ENCODE results near the gene LHCGR. TPM values are rescaled to one million over a fixed set of nuclear protein-coding genes. Genes with fewer than 3 reads are reported as not detected.
"Not testable (repeated sequence)": the region's sequence is repeated elsewhere in the genome, so short reads cannot be mapped to it uniquely, and the experiment has no call there.

Gene LHCGR
- total RNA-seq, 1 experiment from 2014 or later: not detected

DNA sequence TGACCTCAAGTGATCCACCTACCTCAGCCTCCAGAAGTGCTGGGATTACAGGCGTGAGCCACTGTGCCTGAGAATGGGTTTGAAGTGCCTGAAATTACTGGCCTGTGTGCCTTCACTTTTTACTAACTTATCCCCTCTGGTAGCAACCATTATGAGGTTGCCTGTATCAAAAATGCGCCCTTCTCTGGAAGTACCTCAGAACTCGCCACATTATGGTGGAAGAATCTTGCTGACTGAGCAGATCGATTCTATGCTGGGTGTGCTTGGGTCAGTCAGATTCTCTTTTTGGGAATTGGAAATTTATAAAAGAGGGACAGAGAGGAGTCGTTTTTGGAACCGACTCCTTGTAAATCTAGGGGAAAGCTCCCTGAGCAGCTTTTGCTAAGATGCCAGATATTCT lies 8.2 kb downstream of the LHCGR start:
- no peak for DNase-seq (ENCODE audit: low read depth)

DNA sequence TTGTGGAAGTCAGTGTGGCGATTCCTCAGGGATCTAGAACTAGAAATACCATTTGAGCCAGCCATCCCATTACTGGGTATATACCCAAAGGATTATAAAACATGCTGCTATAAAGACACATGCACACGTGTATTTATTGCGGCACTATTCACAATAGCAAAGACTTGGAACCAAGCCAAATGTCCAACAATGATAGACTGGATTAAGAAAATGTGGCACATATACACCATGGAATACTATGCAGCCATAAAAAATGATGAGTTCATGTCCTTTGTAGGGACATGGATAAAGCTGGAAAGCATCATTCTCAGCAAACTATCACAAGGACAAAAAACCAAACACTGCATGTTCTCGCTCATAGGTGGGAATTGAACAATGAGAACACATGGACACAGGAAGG lies 16.3 kb downstream of the LHCGR start:
- not testable (repeated sequence) for DNase-seq (ENCODE audit: low read depth)

DNA sequence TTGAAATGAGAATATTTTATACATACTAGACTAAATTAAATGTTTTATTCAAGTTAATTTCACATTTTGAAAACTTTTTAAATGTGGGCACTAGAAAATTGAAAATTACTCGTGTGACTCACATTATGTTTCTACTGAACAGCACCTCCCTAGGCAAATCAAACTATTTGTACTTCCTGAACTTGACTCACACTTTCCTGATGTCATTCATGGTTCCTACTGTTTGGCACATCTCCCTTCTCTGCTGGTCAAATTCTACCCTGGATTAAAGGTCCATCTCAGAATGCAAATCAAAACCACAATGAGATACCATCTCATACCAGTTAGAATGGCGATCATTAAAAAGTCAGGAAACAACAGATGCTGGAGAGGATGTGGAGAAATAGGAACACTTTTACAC lies 16.7 kb downstream of the LHCGR start:
- DNase-seq (ENCODE audit: low read depth): peak; percentile 50

DNA sequence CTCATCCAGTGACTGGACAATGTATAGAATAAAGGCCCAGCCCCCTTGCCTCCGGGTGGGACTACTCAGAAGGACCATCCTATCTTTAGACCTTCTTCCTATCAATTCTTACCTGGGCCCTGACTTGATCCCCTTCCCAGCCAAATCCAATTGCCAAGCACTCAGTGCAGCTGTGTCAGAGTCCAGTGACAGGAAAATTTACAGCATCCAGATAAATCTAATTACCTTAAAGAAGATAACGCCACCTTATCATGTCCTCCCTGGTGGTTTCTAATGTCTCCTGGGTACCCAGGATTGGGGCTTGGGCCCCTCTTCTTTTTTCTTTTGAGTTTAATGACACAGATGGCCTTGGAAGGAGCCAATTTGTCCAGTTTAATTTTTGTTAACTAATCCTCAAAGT lies 19.3 kb downstream of the LHCGR start:
- DNase-seq (ENCODE audit: low read depth): no peak

DNA sequence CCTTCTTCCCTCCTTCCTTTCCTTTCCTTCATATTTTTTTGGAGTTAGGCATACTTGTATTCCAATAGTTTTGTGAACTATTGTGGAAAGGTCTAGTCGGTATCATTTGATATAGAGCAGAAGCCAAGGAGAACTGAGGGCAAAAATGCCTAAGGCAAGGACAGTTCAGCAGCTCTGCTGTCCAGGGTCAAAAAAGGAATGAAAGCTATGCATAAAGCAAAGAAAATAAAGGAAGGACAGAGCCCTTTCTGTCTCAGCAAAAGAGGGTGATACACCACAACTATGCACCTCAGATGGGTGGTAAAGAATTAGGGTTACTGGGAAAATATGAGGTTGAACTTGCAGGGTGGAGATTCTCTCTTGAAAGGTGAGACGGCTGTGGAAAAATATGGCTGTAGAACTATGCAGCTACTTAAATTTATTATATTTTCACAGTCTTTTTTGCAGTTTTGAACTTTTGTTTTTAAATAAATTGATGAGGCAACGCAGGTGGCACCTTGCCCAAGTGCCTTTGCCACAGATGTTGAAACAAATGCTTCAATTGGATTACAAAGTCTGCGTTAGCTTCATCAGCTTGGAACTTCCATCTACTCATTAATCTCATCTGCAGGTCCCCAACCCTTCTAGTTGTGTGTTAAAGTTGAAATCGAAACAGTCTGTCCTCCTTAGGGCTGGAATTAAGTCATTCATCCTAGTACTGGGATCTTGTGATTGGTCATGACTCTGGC lies 20.8 kb downstream of the LHCGR start:
- DNase-seq (ENCODE audit: low read depth): no peak

DNA sequence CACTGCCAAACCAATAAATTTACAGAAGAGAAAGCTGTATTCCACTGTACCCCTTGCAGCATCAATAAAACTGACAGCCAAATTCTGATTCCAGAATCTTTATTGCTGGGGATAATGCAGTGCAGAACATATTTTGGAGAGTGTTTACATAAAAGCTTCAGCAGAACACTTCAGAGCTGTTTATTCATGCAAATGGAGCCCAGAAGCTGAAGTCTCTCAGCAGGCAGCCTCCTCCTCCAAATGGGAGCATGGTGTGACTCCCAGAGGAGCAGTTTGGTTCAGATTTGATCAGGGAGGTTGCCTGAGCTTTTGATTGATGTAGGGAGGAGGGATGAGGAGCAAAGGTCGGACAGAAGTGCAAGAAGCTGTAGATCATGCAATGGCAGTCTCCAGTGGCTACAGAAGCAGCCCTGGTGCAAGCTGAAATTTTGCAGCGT lies 22.4 kb downstream of the LHCGR start:
- no peak for DNase-seq (ENCODE audit: low read depth)

DNA sequence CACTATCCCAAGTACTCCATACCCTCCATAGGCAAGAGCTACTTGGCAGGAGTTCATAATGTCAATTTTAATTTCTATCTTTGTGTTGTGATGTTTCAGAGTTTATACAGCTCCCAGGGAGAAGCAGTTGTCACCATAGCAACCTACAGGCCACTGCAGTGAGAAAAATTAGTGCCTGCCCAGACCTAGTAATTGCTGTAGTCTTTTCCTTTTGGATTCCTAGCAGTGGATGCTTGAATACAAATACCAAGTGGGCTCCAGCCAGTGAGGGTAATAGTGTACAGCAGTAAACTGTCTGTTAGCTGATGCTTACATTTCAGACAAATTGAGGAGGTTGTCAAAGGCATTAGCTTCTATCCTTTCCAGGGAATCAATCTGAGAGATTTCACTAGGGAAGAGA lies 26.7 kb downstream of the LHCGR start:
- no peak for DNase-seq (ENCODE audit: low read depth)

DNA sequence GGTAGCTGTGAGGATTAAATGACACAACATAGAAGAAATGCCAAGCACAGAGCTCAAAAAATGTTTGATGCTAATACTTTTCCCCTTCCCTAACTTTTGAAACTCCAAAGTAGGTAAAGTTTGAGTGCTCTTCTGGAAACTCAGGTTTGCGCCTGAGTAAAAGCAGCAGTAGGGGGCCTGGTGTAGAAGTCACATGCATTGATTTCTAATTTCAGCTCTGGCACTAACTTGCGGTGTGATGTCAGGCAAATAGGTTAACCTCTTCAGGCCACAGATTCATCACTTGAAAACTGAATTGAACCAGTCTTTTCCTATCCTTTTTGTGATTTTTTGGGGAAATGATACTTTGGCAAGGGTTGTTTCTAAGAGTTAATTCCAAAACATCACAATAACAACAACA lies 27.2 kb downstream of the LHCGR start:
- no peak for DNase-seq (ENCODE audit: low read depth)

DNA sequence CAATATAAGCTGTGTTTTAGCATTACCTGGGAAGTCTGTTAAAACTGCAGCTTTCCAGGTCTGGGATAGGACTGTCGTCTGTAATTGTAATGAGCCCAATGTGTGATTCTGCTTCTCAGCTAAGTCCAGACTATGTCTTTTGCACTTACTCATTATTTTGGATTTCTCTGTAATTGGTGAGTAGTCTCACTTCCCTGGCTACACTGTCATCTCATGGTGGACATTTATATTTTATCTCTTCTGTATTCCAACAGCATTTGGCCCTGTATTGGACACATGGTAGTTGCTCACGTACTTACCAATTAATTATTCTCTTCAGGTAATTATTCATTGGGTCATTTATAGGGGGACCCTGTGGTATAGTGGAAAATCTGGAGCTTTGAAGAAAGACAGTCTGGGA lies 28.0 kb downstream of the LHCGR start:
- DNase-seq (ENCODE audit: low read depth): no peak

DNA sequence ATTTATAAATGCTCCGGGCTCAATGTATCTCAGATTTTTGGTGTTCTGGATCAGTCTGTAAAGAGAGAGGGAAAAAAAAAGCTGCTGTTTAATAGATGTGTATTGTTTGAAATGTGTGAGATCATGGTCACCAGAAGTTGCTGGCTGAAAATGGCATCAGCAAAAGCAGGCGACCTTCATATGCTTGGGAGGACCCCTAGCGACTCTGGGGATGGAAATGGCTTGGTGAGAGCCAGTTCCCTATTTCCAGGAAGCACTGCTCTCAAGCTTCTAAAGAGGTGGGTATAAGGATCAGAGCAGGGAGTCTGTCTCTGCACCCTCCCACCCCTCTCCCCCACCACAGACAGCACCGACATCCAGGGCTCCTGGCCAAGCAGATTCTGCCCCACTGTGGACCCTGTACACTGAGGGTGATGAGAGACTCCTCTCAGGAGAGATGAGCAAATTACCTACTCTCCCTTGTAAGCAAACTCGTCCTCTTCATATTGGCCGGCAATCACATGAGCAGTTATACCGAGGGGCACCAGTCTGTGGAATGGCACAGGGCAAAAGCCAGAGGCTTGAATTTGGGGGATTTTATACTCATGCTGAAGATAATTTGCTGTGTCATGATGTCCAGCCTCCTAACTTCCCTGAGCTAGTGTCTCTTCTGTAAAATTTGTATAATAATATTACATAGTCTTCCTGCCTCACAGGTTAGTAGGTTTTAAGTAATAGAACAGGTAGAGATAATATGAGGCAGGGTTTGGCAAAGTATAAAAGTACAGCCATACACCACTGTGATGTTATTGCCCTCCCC lies 29.6 kb downstream of the LHCGR start:
- DNase-seq (ENCODE audit: low read depth): no peak

DNA sequence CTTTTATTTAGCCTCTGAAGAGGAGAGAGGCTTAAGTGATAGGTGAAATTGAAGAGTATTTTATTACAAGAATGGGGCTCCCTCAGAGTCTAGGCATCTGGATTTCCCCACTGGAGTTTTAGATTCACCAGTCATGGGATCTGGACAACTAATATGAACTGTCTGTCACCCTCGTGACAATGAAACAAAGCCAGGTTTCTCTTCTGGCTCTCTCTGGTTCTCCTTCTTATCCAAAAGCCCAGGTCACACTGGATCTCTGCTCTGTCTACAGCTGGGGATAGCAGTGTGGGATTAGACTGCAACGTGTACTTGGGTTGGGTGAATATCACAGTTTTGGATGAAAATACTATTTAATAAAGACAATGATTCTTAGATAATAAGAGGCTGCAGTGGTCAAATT lies 31.2 kb downstream of the LHCGR start:
- DNase-seq (ENCODE audit: low read depth): no peak

DNA sequence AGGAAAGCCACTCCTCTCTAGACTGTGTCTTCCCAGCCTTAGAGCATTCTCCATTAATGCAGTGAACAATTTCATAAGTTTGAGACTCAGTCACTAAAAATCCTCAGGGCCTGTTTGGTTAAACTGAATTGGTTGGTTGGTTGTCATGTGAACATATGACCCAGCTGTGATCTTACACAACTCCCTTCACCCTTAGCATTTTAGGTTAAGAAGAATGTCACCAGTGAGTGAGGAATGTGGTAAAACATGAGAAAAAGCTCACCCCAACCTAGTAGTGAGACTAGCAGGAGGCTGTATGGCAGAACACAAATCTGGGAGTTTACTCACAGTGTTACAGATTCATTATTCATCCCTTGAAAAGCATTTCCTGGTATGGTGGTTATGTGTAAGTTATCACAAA lies 32.4 kb downstream of the LHCGR start:
- DNase-seq (ENCODE audit: low read depth): no peak

DNA sequence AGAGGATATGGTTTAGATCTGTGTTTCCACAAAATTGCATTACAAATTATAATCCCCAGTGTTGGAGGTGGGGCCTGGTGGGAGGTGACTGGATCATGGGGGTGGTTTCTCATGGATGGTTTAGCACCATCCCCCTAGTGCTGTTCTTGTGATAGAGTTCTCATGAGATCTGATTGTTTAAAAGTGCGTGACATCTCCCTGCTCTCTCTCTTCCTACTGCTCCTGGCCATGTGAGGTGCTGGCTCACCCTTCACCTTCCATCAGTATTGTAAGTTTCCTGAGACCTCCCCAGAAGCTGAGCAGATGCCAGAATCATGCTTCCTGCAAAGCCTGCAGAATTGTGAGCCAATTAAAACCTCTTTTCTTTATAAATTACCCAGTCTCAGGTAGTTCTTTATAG lies 33.1 kb downstream of the LHCGR start:
- DNase-seq (ENCODE audit: low read depth): no peak

DNA sequence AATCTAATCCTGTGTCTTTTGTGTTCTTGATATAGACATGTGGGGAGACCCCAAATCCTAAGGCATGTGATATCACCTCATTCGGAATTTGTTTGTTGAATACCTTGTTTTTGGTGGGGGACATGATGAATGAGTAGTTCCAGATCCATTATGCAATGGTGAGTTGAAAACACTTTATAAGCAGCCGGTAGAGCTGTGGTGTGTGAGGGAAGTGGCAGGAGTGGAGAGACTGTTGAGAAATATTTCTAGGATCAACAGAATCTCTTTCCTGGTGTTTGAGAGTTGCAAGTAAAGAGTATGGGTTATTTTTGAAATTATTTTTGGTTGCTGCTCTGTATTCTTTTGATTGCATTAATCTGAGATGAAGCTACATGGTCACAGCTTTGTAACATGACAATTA lies 34.4 kb downstream of the LHCGR start:
- no peak for DNase-seq (ENCODE audit: low read depth)

DNA sequence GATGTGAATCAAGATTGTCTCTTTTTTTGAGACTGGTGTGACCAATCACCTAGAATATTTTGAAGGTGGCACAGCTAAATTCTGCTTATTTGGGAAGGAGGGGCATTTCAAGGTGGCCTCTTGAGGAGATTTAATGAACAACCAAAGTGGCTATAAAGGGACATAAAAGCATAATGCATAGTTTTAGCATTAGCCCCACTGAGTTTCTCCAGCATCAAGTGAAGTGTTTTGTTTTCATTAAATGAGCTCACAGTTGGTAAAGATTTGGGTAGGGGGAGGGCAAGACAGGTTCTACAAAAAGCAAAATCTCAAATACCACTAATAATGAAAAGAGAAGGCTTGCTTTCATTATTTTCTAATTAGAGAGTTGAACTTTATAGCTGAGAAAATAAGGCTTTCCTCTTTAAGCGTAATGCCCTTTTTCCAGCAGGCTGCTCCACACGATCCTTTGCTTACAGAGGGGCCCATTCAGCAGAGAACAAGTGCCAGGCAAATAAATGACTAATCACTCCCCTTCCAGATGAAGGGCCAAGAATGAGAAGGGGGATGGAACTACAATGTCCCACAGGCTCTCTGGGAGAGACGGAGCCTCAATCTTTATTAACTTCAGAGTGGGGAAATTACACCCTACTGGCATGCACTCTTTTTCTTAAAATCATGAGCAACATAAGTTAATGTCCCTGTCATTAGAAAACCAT lies 35.9 kb downstream of the LHCGR start:
- DNase-seq (ENCODE audit: low read depth): no peak

DNA sequence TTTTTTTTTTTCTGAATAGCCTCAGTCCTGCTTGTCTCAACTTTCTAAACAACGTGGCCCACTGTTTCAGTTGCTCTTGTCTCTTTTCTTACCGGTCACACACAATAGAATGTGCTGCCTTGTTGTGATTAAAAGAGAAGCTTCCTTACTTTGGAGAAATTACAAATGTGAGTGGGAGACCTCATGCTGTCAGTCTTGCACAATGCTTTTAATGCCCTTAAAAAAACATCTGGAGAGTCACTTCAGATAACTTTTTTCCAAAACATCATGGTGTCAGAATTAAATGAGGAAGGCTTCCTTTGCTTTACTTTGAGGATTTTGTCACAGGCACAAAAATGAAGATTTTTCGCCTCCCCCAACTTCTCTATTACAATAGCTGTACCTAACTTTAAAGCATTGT lies 37.7 kb downstream of the LHCGR start:
- no peak for DNase-seq (ENCODE audit: low read depth)

DNA sequence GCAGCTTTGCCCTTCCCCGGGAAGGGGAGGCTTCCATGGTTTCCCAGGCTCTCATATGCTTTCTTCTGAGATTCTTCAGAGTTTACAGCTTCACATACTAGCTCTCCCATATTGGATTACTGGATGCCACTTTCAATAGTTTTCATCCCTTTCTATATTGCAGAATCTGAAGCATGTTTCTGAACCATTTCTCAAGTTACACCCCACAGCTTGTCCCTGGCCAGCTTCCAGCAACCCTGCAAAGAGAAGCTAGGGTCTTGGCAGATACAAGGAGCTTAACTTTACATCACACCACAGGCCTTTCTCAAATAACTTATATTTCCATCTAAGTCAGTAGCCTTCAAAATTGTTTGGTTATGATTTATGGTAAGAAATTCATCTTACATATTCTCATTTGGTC lies 39.6 kb downstream of the LHCGR start:
- no peak for DNase-seq (ENCODE audit: low read depth)

DNA sequence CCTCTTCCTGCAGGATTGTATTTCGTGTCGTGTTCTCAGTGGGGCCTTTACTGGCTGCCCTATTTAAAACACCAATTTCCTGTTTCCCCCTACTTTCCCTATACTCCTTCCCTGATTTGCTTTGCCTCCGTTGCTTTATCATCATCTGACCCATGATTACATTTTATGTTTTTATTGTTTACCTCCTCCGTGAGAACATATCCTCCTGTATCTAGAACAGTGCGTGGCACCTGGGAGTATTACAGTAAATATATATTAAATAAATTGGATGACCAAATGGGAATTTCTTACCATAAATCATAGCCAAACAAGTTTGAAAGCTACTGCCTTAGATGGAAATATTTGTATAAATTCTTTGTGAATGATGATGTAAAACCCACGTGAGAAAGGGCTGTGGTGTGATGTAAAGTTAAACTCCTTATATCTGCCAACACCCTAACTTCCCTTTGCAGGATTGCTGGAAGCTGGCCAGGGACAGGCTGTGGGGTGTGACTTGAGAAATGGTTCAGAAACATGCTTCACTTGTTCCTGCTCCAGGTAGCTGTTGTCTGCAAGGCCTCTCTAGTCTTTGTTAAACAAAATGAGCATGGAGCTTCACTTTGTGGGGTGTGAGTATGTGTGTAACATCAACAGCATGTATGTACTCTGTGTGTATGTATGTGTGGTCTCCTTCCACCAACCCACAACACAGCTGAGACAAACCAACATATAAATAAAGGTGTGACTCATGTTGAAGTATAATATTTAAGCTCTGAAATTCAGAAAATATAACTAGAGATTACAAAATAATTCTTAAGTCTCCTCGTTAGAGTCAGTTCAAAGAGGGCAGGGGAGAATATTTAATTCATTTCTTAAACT lies 40.3 kb downstream of the LHCGR start:
- DNase-seq (ENCODE audit: low read depth): no peak

DNA sequence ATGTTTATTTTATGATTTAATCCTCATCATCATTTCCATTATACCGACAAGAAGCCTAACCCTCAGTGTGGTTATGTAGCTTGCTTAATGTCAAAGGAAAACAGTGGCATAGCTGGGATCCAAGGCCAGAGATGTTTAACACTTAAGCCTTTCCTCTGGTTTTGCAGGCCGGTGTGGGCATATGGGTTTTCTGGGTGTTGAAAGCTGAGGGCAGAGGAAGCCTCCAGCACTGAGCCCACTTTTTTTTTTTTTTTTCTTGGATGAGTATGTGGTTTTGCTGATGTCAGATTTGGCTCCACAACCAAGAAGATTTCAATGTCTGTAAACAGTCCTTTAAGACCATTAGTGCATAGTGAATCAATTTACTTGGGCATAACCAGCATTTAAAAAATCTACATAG lies 41.3 kb downstream of the LHCGR start:
- no peak for DNase-seq (ENCODE audit: low read depth)

DNA sequence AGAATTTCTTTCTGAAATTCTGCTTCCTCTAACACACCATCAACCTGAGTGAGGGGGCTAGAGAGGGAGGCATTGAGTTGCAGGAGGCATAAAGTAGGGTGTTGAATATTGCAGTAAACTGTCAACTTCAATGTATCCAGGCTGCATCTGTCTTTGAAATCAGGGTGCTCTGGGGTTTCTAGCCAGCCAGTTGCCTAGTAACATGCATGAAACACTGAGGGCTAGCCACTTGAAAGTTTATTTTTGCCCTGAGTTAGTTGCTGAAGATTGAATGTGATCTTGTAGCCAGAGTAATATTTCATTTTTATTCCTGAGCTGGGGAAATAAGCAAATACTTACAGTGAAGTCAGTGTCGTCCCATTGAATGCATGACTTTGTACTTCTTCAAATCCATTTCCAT lies 41.9 kb downstream of the LHCGR start:
- no peak for DNase-seq (ENCODE audit: low read depth)

DNA sequence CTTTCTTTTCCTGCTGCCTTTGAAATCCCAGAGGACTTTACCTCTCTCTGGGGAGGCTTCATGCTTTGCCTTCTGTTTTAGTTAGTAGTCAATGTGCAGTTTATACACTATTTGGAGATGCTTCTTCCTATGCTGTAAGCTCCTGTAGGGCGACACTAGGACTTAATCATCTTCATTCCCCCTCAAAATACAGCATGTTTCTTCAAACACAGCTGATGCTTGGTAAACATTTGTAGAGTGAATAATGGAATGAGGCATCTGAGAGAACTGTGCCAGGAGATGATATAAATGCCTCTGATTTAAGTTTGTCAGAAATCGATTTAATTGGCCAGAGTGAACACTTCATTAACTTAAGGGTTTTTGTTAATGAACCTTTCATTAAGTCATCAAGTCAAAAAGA lies 43.4 kb downstream of the LHCGR start:
- no peak for DNase-seq (ENCODE audit: low read depth)

DNA sequence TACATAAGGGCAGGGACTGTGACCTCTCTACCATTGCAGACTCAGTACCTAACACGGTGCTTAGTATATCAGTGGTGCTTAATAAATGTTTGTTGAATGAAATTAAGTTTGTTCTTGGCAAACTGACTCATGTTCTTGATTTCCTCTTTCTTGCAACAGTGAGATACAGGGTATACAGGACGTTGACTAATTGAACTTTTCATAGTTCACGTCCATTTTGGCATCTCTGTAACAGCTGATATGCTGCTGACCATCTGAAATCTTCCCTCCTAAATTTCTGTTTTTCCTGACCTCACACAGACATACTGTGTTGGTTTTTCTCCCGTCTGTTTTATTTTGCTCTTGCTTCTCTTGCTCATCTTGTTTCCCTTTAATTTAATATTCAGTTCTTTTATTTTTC lies 44.2 kb downstream of the LHCGR start:
- DNase-seq (ENCODE audit: low read depth): no peak
